Activated CD4-positive, alpha-beta memory T cell treated with anti-CD3 and anti-CD28 coated beads, Interleukin-2, amount 10 ng/mL, durations not matched to agents 7 days and 5 days (primary cell): ENCODE data around the gene TRIM69. TPM values are rescaled to one million over a fixed set of nuclear protein-coding genes. Genes with fewer than 3 reads are reported as not detected.

ENCODE experiments used
- total RNA-seq, 2 experiments: library from RNA; stranded (reverse); gene quantifications; one replicate each; pipeline ENCODE4 v1.2.3, GENCODE V29; 2021

The TRIM69 gene
- total RNA-seq, 2 experiments from 2014 or later = 83.4 to 88.2 TPM

Other genes with a start within 250 kb of the TRIM69 start
- gene EIF3J, start 199.4 kb upstream of the TRIM69 start, total RNA-seq = 10 to 100 TPM; 70.6 to 87.8 TPM
- gene SPG11, start 72.9 kb upstream of the TRIM69 start, total RNA-seq = 10 to 100 TPM; 76.9 to 84.4 TPM
- 10 to 100 TPM; 36.3 to 36.8 TPM for gene PATL2, start 25.2 kb upstream of the TRIM69 start, total RNA-seq
- 1,000 to 10,000 TPM; 9,723 to 9,975 TPM for gene B2M, start 25.0 kb upstream of the TRIM69 start, total RNA-seq
- not detected for gene TERB2, start 220.2 kb downstream of the TRIM69 start, total RNA-seq